ENCODE data around the gene PGLYRP2.

DNA sequence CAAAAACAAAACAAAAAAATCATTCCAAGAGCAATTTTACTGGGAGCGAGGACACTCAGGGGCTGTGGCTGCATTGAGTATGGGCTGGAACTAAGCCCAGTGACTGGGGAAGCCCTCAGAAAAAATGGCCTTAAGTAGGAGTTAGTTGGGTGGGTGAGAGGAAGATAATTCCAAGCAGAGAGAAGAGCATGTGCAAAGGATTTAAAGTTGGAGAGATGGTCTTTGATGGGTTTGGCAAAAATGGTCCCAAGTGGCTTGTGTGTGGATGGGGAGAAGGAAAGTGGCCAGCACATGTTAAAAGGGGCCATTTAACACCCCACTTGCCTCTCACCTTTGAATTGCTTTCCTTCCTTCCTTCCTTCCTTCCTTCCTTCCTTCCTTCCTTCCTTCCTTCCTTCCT, 22.3 kb upstream of the PGLYRP2 start:
- no peak for TF ChIP-seq POLR2A (IDR thresholded peaks at IDR 0.05; ENCODE audit: low read depth)
- TF ChIP-seq, protein P1, sequence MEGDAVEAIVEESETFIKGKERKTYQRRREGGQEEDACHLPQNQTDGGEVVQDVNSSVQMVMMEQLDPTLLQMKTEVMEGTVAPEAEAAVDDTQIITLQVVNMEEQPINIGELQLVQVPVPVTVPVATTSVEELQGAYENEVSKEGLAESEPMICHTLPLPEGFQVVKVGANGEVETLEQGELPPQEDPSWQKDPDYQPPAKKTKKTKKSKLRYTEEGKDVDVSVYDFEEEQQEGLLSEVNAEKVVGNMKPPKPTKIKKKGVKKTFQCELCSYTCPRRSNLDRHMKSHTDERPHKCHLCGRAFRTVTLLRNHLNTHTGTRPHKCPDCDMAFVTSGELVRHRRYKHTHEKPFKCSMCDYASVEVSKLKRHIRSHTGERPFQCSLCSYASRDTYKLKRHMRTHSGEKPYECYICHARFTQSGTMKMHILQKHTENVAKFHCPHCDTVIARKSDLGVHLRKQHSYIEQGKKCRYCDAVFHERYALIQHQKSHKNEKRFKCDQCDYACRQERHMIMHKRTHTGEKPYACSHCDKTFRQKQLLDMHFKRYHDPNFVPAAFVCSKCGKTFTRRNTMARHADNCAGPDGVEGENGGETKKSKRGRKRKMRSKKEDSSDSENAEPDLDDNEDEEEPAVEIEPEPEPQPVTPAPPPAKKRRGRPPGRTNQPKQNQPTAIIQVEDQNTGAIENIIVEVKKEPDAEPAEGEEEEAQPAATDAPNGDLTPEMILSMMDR (IDR thresholded peaks at IDR 0.05), result no peak

All from esophagus muscularis mucosa (tissue), 3 donors.